Memory B cell (primary cell): Measurements from ENCODE around the gene FAM171A2.
"Not testable (repeated sequence)": the region's sequence is repeated elsewhere in the genome, so short reads cannot be mapped to it uniquely, and the experiment has no call there.

Experiments
- ATAC-seq: fragments of 150-1000 bp; cut with Tn5 transposase; 2 replicates; pipeline ENCODE4 v1.10.0; 2021; ENCODE audit warnings: low read depth, mild to moderate bottlenecking, moderate library complexity
- DNase-seq, 2 donors: peaks; one replicate each; pipeline ENCODE4 v3.0.0; 2022; ENCODE audit warnings: low spot score in 2 of 2
- H3K27ac Mint-ChIP-seq: one replicate; pipeline ENCODE4 v1.8.0; 2022; ENCODE audit warnings: mild to moderate bottlenecking, moderate library complexity, mixed read lengths
- H3K27me3 Mint-ChIP-seq: one replicate; pipeline ENCODE4 v1.8.0; 2022; ENCODE audit warnings: mixed read lengths
- H3K36me3 Mint-ChIP-seq: one replicate; pipeline ENCODE4 v1.8.0; 2022; ENCODE audit warnings: mild to moderate bottlenecking, mixed read lengths
- H3K4me1 Mint-ChIP-seq: one replicate; pipeline ENCODE4 v1.8.0; 2022; ENCODE audit warnings: mixed read lengths
- H3K4me3 Mint-ChIP-seq: one replicate; pipeline ENCODE4 v1.8.0; 2022; ENCODE audit warnings: mild to moderate bottlenecking, moderate library complexity, mixed read lengths
- H3K9me3 Mint-ChIP-seq: one replicate; pipeline ENCODE4 v1.8.0; 2022; ENCODE audit warnings: mixed read lengths

Gene FAM171A2

DNA sequence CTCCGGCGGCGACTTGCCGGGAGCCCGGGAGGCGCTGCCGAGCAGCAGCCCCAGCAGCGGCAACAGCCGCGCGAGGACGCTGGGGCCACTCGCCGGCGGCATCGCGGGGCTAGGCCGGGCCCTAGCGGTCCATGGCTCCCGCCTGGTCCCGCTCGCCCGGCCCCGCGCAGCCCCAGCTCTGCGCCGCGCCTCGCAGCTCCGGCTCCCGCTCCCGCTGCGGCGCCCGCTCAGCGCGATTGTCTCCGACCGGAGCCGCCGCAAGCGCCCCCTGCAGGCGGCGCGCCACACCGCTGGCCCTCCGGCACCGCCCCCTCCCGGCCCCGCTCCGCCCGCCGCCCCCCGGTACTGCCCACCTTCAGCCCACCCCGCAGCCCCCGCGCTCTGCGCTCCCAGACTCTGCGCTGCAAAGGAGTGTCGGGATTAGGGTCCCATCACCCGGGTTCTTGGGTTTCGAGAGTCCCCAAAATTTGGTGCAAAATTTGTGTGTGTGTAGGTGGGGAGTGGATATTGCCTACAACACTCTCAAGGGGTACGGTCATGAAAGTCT is at the start of gene FAM171A2:
FAM171A2 (minus strand) TSS at position 241 of the 547 bp plus-strand sequence; CDS start at position 102, 139 bp downstream.
- peaks cover 14% of the 10 kb centered on the region for H3K4me1 Mint-ChIP-seq
- peak within 1 kb of the TSS; percentile 79 for H3K4me3 Mint-ChIP-seq
- DNase-seq: peak; percentile 75 to 79
- ATAC-seq: peak; percentile 88
- no peaks in the 10 kb centered on the region for H3K9me3 Mint-ChIP-seq
- H3K27me3 Mint-ChIP-seq: peaks cover 17% of the 10 kb centered on the region
- no peak within 1 kb of the TSS for H3K27ac Mint-ChIP-seq
- H3K36me3 Mint-ChIP-seq: no peaks in the 10 kb centered on the region

- Mint-ChIP-seq H3K4me3 (no peak overlapping the region), H3K27ac (no peak overlapping the region), H3K9me3 (no peaks in the 10 kb centered on the region), H3K4me1 (peaks cover 3% of the 10 kb centered on the region), H3K27me3 (no peaks in the 10 kb centered on the region), H3K36me3 (peaks cover 8% of the 10 kb centered on the region)
- ATAC-seq (no peak), DNase-seq (no peak)
These were observed 45.8 kb upstream of the FAM171A2 start for GRCh38 chr17:44409309-44410028.

- ATAC-seq (no peak), DNase-seq (no peak)
- H3K27ac Mint-ChIP-seq: no peak overlapping the region
- no peaks in the 10 kb centered on the region for H3K9me3 Mint-ChIP-seq
- H3K4me3 Mint-ChIP-seq: no peak overlapping the region
- no peaks in the 10 kb centered on the region for H3K27me3 Mint-ChIP-seq
- H3K4me1 Mint-ChIP-seq: peaks cover 3% of the 10 kb centered on the region
- peaks cover 8% of the 10 kb centered on the region for H3K36me3 Mint-ChIP-seq
These were observed 45.1 kb upstream of the FAM171A2 start for GRCh38 chr17:44408786-44409185.

- Mint-ChIP-seq H3K27me3 (no peaks in the 10 kb centered on the region), H3K36me3 (peaks cover 31% of the 10 kb centered on the region), H3K27ac (no peak overlapping the region), H3K4me3 (no peak overlapping the region), H3K4me1 (peaks cover 3% of the 10 kb centered on the region), H3K9me3 (no peaks in the 10 kb centered on the region)
- DNase-seq: no peak
- ATAC-seq: no peak
These were observed 39.0 kb upstream of the FAM171A2 start for GRCh38 chr17:44402564-44403172.

- Mint-ChIP-seq H3K27me3 (no peaks in the 10 kb centered on the region), H3K4me1 (peaks cover 3% of the 10 kb centered on the region), H3K27ac (peak overlapping the region; percentile 48), H3K4me3 (no peak overlapping the region), H3K36me3 (peaks cover 37% of the 10 kb centered on the region), H3K9me3 (no peaks in the 10 kb centered on the region)
- DNase-seq (no peak), ATAC-seq (no peak)
These were observed 36.7 kb upstream of the FAM171A2 start for GRCh38 chr17:44400226-44400847.

GRCh38 chr17:44398692-44399691 is 35.3 kb upstream of the FAM171A2 start:
- peaks cover 3% of the 10 kb centered on the region for H3K4me1 Mint-ChIP-seq
- peaks cover 35% of the 10 kb centered on the region for H3K36me3 Mint-ChIP-seq
- H3K9me3 Mint-ChIP-seq: no peaks in the 10 kb centered on the region
- no peak for DNase-seq
- ATAC-seq: no peak
- H3K27ac Mint-ChIP-seq: no peak overlapping the region
- H3K27me3 Mint-ChIP-seq: no peaks in the 10 kb centered on the region
- H3K4me3 Mint-ChIP-seq: no peak overlapping the region

GRCh38 chr17:44397479-44398440 is 34.1 kb upstream of the FAM171A2 start:
- Mint-ChIP-seq H3K27me3 (no peaks in the 10 kb centered on the region), H3K9me3 (no peaks in the 10 kb centered on the region), H3K4me3 (no peak overlapping the region), H3K4me1 (peaks cover 4% of the 10 kb centered on the region), H3K36me3 (peaks cover 35% of the 10 kb centered on the region), H3K27ac (peak overlapping the region; percentile 40)
- DNase-seq (no peak), ATAC-seq (no peak)

DNA sequence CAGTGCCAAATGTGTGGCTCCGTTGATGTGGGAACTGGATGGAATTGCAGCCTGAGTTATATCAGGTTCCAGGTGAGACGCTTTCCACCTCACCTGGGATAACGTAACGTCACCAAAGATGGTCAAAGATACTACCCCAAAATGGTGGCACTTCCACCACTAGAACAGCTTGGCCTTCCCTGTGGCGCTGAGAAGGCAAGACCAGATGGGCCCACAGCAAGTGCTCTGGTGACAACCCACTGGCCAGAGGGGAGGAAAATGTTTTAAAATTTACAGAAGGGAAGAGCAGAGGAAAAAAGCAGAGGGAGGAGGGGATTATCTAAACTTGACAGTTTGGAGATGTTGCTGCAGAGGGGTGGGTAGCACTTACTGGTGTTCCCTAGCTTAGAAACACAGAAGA is 33.3 kb upstream of the FAM171A2 start:
- Mint-ChIP-seq H3K36me3 (peaks cover 32% of the 10 kb centered on the region), H3K27ac (peak overlapping the region; percentile 28), H3K4me1 (peaks cover 2% of the 10 kb centered on the region), H3K27me3 (no peaks in the 10 kb centered on the region), H3K9me3 (no peaks in the 10 kb centered on the region), H3K4me3 (no peak overlapping the region)
- DNase-seq (no peak), ATAC-seq (no peak)

DNA sequence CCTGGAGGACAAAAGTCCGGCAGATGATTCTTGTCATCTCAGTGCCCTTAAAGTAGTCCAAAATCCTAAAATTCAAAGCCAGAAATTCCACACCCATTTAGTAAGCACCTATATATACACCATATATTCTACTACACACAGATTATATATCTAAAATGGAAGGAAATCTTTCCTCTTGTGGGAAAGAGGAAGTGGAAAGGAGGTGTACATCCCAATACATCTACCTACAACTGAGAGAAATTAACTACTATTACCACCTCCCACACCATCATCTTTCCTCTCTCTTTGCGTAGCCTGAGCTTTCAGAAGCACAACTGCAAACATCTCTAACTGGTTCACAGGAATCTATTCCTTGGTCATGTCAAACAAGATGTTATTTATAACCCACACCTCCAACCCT is 31.2 kb upstream of the FAM171A2 start:
- H3K4me1 Mint-ChIP-seq: peaks cover 7% of the 10 kb centered on the region

GRCh38 chr17:44394112-44394511 is 30.5 kb upstream of the FAM171A2 start:
- not testable (repeated sequence) for H3K27ac Mint-ChIP-seq
- peaks cover 15% of the 10 kb centered on the region for H3K36me3 Mint-ChIP-seq
- H3K4me1 Mint-ChIP-seq: peaks cover 13% of the 10 kb centered on the region

More for the DNA sequence above, 31.2 kb upstream of the FAM171A2 start:
- peaks cover 3% of the 10 kb centered on the region for H3K27me3 Mint-ChIP-seq
- DNase-seq (no peak), ATAC-seq (no peak)
- H3K4me3 Mint-ChIP-seq: no peak overlapping the region
- no peak overlapping the region for H3K27ac Mint-ChIP-seq
- peaks cover 21% of the 10 kb centered on the region for H3K36me3 Mint-ChIP-seq
- H3K9me3 Mint-ChIP-seq: no peaks in the 10 kb centered on the region

GRCh38 chr17:44390250-44390870 is 26.7 kb upstream of the FAM171A2 start:
- Mint-ChIP-seq H3K9me3 (no peaks in the 10 kb centered on the region), H3K4me3 (no peak overlapping the region), H3K4me1 (peaks cover 13% of the 10 kb centered on the region), H3K27me3 (peaks cover 9% of the 10 kb centered on the region), H3K36me3 (no peaks in the 10 kb centered on the region), H3K27ac (no peak overlapping the region)
- ATAC-seq (no peak), DNase-seq (no peak)

More at GRCh38 chr17:44394112-44394511, 30.5 kb upstream of the FAM171A2 start:
- H3K4me3 Mint-ChIP-seq, DNase-seq, ATAC-seq, H3K27me3 Mint-ChIP-seq, H3K9me3 Mint-ChIP-seq: not testable (repeated sequence)

GRCh38 chr17:44389723-44390202 is 26.1 kb upstream of the FAM171A2 start:
- H3K4me1 Mint-ChIP-seq: peaks cover 17% of the 10 kb centered on the region

More at GRCh38 chr17:44389723-44390202, 26.1 kb upstream of the FAM171A2 start:
- no peak for DNase-seq
- Mint-ChIP-seq H3K27ac (no peak overlapping the region), H3K36me3 (no peaks in the 10 kb centered on the region), H3K4me3 (no peak overlapping the region), H3K9me3 (no peaks in the 10 kb centered on the region), H3K27me3 (peaks cover 9% of the 10 kb centered on the region)
- peak; percentile 28 for ATAC-seq
